Progenitor cell of endocrine pancreas (in vitro differentiated cells): ENCODE results near the gene SCCPDH. TPM values are rescaled to one million over a fixed set of nuclear protein-coding genes. Genes with fewer than 3 reads are reported as not detected.

Source experiments
- DNase-seq: peaks from one replicate; pipeline ENCODE4 v3.0.0; 2021; ENCODE audit warnings: low spot score; ENCODE audit not compliant: unreplicated experiment
- H3K27ac Mint-ChIP-seq: 2 replicates; pipeline ENCODE4 v1.8.0; 2021; ENCODE audit warnings: mild to moderate bottlenecking, moderate library complexity, mixed read lengths
- H3K27me3 Mint-ChIP-seq: 2 replicates; pipeline ENCODE4 v1.8.0; 2021; ENCODE audit warnings: mixed read lengths
- H3K36me3 Mint-ChIP-seq: 2 replicates; pipeline ENCODE4 v1.8.0; 2022; ENCODE audit warnings: mixed read lengths; ENCODE audit not compliant: insufficient read depth
- H3K4me1 Mint-ChIP-seq: 2 replicates; pipeline ENCODE4 v1.8.0; 2021; ENCODE audit warnings: low read depth, mixed read lengths
- H3K4me3 Mint-ChIP-seq: 2 replicates; pipeline ENCODE4 v1.8.0; 2021; ENCODE audit warnings: low read depth, mild to moderate bottlenecking, moderate library complexity, mixed read lengths
- H3K9me3 Mint-ChIP-seq: 2 replicates; pipeline ENCODE4 v1.8.0; 2021; ENCODE audit warnings: low read depth, mixed read lengths
- CTCF ChIP-seq: fragments of 200-600 bp; sonication (generic); IDR thresholded peaks from one replicate; pipeline ENCODE4 v1.5.0; 2021; ENCODE audit warnings: antibody characterized with exemption, mild to moderate bottlenecking; ENCODE audit not compliant: unreplicated experiment
- total RNA-seq: library from RNA; stranded (reverse); gene quantifications from 2 replicates; pipeline ENCODE4 v1.2.1, GENCODE V29; 2021

Gene SCCPDH
- total RNA-seq, 1 donor from 2014 or later = 43.3 TPM

- no peak for DNase-seq
- Mint-ChIP-seq H3K36me3 (peaks cover 19% of the 10 kb centered on the region), H3K4me3 (no peak overlapping the region), H3K4me1 (no peaks in the 10 kb centered on the region), H3K27ac (no peak overlapping the region), H3K27me3 (no peaks in the 10 kb centered on the region), H3K9me3 (no peaks in the 10 kb centered on the region)
- TF ChIP-seq CTCF = no peak
These were observed 41.3 kb downstream of the SCCPDH start for GRCh38 chr1:246765521-246765920.

GRCh38 chr1:246768403-246769020, 44.3 kb downstream of the SCCPDH start:
- Mint-ChIP-seq H3K4me1 (no peaks in the 10 kb centered on the region), H3K36me3 (peaks cover 21% of the 10 kb centered on the region), H3K9me3 (no peaks in the 10 kb centered on the region), H3K27ac (no peak overlapping the region), H3K27me3 (no peaks in the 10 kb centered on the region), H3K4me3 (no peak overlapping the region)
- no peak for TF ChIP-seq CTCF
- no peak for DNase-seq

- no peak for TF ChIP-seq CTCF
- Mint-ChIP-seq H3K27me3 (no peaks in the 10 kb centered on the region), H3K9me3 (no peaks in the 10 kb centered on the region), H3K27ac (no peak overlapping the region), H3K4me1 (no peaks in the 10 kb centered on the region), H3K4me3 (no peak overlapping the region), H3K36me3 (peaks cover 22% of the 10 kb centered on the region)
- no peak for DNase-seq
These were observed 45.1 kb downstream of the SCCPDH start for GRCh38 chr1:246769306-246769705.

- DNase-seq = no peak
- no peak for TF ChIP-seq CTCF
- no peaks in the 10 kb centered on the region for H3K27me3 Mint-ChIP-seq
- no peaks in the 10 kb centered on the region for H3K9me3 Mint-ChIP-seq
- no peak overlapping the region for H3K4me3 Mint-ChIP-seq
- H3K4me1 Mint-ChIP-seq = no peaks in the 10 kb centered on the region
- H3K36me3 Mint-ChIP-seq = peaks cover 24% of the 10 kb centered on the region
- H3K27ac Mint-ChIP-seq = no peak overlapping the region
These were observed 47.2 kb downstream of the SCCPDH start for GRCh38 chr1:246771366-246771765.

- no peaks in the 10 kb centered on the region for H3K4me1 Mint-ChIP-seq
- peaks cover 27% of the 10 kb centered on the region for H3K36me3 Mint-ChIP-seq
These were observed 48.5 kb downstream of the SCCPDH start for GRCh38 chr1:246772686-246773085.

More at GRCh38 chr1:246772686-246773085, 48.5 kb downstream of the SCCPDH start:
- TF ChIP-seq CTCF = no peak
- no peaks in the 10 kb centered on the region for H3K27me3 Mint-ChIP-seq
- no peak overlapping the region for H3K27ac Mint-ChIP-seq
- DNase-seq = no peak
- no peaks in the 10 kb centered on the region for H3K9me3 Mint-ChIP-seq
- H3K4me3 Mint-ChIP-seq = no peak overlapping the region
